ENCODE data around the gene SSBP3.
A peak's percentile ranks its signal among the peaks of the same experiment; 100 is the strongest.

SSBP3 gene

DNA sequence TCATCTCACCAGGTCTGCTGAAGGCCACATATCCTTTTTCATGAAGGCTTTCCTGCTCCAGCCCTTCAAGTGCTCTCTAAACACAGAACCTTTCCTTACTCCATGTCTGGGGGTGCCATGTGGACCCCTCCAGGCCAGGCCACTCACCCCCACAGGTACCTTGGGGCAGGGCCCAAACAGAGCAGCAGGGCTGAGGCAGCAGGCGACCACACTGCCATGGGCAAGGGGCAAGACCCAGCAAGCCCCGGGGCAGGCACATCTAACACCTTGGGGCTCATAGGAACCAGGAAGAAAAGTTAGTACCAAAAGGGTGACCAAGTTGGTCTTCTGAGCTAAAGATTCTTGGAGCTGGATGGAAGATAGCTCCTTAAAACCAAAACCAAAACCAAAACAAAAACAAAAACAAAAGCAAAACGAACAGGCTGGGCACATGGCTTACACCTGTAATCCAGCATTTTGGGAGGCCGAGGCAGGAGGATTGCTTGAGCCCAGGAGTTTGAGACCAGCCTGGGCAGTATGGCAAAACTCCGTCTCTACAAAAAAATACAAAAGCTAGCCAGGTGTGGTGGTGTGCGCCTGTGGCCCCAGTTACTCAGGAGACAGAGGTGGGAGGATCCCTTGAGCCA is 142.5 kb downstream of the SSBP3 start:
- DNase-seq = no peak

DNA sequence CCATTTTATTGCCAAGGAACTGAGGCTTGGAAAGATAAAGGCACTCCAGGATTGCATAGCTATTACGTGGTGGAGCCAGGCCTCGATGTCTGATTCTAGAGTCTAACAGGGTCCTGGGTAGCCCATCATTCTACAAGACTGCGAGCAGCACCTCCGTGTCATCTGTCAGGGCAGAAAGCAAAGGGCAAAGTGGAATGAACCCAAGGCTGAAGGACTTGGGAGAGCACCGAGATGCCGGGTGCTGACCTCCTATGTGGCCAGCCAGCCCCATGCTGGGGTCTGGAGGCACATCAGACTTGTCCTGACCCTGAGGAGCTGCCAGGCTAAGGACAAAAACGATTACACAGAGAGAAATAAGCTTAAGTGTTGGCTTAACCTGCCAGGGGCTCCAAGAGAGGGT is 143.9 kb downstream of the SSBP3 start:
- DNase-seq = no peak

DNA sequence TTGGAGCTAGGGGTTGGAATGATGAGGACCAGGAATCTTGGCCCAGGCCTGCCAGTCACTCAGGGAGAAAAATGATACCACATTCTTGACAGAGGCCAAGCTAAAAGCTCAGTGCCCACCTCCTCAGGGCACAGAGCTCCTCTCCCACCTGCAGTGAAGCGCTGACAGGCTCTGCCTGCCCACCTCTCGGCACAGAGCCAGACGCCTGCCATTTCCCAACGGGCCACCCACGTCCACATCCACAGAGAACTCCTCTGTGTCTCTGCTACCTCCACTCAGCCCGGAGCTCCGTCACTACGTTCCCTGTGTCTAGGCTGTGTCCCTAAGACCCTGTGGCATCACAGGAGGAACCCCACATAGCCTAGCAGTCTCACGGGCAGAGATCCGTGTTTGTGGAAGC is 145.4 kb downstream of the SSBP3 start:
- DNase-seq = no peak

DNA sequence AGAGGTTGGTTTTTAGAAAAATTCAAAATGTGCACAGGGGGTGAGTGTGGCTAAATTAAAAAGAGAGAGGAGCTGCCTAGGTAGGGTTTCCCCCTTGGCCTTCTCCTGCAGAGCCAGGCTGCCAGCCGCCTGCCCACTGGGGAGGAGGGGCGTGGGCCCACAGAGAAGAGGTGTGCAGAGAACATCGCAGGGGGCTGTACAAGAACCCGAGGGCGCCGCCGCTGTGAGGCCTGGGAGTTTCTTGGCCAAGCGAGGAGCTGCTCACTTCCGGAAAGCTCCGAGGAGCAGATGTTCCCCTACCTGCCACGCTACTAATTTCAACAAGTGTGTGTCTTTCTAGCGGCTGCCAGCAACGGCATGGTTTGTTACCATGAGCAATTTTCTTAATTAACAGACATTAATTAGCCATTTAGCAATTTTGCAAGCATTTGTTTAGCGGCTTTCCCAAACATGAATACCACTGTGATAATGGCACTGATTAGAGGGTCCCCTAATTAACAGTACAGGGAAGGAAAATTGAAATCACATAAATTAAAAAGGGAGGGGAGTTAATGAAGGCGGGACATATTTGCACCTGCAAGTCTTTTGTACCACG is 146.6 kb downstream of the SSBP3 start:
- DNase-seq = no peak

DNA sequence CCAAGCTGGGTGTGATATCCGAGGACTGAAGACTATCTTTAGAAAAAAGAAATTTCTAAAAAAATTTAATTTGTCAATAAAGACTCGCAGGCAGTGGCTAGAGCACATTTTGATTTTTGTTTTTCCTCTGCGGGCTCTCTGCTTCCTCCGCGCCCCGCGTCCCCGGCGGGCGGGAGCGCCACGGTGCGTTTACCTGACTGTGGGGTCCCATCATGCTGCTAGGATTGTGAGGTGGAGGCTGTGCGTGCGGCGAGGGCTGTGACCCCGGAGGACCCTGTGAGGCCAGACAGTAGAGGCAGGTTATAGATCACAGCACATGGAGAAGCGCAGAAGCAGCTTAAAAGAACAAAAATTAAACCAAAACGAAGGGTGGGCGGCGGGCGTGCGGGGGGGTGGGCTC is 148.3 kb downstream of the SSBP3 start:
- no peak for DNase-seq

DNA sequence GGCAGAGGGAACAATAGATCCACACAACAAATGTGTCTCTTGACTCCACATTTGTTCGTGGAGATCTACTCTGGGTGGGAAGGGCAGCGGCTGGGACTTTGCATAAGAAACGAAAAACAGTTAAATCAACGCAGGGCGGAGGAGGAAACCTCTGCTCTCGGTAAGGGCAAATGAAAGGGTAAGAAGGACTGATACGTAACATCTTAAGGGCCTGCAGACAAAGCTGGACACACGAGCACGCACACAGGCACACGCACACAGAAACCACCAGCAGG is 148.9 kb downstream of the SSBP3 start:
- no peak for DNase-seq

DNA sequence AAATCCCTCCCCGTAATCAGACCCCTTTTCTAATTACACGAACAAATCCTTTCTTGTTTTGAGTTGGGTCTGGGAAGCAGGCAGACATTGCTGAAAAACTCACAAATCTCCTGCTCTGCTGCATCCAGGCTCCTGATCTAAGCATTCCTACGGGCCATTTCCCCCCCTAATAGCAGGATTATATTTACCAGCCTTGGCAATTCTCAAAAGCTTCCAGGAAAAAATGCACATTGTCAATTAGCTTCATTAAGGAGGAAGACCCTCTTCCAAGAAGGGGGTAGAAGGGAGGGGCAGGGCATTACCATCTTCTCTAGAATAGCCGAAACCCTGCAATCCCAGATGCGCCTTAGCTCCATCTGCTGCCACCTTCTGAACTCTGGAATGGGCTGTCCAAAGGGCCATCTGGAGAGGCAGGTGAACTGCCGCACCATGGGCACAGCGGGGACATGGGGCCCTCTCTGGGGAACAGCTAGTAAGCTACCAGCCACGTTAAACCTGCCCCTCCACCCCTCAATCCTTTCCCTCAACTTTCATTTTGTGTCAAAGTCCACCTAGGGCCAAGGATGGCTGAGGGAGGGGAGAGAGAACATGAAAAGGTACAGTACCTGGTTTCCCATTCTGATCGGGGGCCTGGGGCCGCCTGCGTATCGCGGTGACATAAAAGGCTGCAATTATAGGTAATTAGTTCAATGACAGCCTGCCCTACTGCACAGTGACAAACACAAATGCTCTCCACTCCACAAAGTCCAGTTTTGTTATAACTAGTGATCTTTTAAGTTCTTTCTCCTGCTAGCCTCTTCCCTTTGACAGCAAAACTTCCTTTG is 149.5 kb downstream of the SSBP3 start:
- DNase-seq = no peak

DNA sequence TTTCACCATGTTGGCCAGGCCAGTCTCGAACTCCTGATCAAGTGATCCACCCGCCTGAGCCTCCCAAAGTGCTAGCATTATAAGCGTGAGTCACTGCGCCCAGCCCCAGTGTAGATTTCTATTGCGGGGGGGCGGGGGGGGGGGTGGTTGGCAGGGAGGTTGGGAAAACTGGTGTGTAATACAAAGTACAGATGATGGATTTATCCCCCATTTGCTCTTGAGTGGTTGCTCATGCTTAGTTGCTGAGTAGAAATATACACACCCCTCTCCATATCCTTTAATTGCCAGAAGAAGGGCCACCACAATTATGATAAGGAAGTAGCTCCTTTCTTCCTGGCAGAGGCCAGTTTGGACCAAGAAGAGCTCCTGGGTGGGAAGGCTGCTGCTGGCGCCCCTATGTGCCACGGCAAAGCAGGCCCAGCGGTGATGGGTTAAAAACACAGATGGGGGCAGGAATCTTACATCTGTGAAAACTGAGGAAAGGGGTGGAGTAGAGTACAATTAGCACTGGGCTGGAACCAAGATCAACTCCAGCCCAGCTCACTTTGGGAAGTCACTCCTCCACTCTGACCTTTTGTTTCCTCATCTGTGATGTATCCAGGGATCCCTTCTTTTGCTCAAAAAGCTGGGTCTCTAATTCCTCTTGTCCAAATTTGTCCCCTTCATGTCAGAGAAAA is 151.0 kb downstream of the SSBP3 start:
- no peak for DNase-seq

DNA sequence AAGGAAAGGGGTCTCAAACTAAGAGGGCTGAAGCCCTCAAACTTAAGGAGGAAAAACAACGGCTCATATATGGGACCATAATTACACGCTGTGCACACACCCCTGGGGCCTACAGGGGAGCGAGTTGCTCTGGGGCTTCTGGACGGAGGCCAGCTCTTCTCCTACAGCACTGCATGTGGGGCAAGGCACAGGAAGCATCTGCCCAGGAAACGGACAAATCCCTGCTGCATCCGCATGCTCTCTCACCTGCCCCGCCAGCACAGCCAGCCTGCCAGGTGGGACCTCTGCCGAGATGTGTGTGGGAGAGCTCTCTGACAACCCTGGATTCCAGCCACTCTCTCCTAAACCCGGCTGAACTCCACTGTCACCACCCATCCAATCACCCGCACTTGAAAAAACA is 152.1 kb downstream of the SSBP3 start:
- DNase-seq = no peak

DNA sequence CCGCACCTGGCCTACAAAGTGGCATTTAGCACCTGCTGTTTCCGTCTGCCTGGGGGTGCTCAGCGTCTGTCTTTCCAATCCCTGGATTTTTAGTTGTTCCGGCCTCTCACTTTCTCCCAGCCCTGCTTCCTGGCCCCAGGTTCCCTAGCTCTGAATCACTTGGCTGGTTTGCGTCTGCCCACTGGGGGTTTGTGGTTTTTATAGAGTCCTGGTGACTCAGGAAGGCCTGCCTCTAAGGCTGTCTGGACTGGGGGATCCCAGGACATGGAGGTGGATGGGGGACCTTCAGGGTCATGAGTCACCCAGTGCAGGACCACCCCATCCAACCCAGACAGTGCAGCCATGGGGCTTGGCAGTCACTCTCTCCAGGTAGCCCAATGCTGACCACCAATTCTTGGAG is 152.7 kb downstream of the SSBP3 start:
- DNase-seq = peak; percentile 38

DNA sequence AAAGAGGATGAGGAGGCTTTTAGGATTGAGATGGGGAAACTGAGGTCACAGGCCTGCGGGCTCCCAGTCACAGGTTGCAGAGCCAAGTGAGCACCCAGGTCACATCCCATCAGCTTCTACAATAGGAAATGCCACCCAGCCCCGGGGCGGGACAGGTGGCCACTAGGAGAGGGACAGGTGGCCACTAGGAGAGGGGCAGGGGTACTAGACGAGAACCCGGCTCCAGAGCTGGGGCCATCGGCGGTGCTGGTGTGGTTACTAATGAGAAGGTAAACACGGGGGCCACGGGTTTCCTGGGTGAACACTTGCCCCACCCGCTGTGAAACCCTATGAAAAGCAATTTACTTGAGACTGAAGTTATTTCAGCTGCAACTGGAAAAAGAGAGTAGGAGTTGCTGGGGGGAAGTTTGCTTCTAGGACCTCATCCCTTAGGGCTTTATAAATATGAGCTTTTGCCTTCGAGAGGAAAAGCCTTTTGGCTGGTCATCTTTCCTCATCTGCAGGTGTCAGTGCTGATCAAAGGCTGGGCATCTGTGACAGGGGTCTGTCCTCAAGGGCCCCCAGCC is 153.7 kb downstream of the SSBP3 start:
- DNase-seq = no peak

DNA sequence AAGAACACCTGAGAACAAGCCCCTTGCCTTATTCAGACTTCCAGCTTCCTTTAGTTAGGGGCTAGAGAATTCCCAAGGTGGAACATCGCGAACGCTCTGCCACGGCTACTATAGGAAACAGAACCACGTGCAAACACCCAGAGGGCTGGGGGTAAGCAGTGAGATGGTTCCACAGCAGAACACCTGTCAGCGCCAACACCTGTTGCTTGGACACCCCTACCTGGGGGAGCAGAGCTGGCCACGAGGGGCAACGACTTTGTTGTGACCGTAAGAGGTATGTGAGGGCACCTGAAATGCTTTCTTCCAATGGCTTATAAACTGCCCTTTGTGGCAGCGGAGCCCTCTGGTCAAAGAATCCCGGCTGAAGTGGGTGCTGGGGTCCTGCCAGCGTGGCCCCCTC is 155.5 kb downstream of the SSBP3 start:
- no peak for DNase-seq

DNA sequence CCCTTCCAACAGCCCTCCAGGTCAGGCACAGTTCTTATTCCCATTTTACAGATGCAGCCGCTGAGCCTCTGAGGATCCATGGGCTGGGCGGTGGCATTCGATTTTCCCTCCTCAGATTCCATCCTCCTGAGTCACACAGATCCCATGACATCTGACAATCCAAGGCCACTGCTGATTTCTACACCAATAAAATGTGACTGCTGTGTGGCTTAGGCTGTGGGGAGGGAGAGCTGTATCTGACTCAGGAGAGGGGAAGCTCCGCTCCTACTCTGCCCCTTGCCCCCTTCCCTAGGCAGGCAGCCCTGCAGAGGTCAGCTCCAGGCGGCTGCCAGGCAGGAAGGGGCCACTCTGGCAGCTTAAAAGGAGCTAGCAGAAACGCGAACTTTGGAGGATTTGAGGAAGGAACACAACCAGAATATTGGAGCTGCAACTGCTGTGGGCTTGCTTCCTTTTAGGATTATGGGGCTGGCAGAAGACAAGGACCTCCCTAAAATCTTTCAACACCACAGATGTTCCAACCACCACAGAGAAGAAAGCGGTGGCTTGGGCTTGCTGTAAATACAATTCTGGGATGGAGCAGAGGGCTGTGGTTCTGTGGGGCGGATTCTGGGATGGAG is 156.3 kb downstream of the SSBP3 start:
- DNase-seq = no peak

DNA sequence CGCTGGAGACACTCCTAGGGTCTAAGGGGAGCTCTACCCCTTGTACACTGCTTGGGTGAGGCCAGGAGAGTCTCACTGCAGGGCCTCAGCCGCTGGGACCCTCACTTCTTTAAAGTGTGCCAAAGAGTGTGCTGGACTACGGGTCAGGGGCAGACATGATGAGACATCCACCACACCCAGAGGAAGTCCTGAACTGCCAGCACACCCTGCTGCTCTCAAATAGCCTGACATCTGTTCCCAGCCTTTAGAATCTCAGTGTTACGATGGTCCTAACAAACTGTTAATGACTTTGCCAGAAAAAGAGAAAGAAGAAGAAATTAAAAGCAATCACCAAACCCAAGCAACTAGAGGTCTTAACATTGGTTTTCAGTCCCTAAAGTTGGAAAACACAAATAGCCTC is 157.2 kb downstream of the SSBP3 start:
- no peak for DNase-seq

DNA sequence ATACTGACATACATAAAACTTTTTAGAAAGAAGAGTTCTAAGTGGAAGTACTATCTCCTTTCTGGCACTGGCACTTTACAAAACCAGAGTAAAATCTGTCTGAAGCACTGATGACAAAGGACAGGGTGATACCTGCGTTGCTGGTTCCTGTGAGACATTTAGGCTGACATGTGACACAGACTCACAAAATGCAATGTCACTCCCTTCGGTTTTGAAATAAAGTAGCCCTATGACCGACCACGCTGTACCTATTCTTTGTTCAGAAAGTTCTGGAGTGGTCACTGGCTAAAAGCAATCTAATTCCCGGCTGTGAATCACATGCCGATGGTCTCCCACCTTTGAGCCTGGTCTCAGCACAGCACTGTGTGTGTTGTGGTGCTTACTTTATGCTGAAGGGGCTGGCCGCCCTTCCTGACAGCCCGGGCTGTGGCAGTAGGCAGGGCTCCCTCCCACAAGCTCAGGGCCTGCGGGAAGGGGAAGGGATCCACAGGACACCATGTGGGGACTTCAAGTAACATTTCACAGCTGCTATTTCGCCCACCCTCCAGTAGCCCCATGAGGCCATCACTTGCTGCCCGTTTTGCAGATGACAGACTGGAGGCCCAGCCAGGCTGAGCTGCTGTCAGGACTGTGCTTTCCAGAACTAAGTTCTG is 158.2 kb downstream of the SSBP3 start:
- no peak for DNase-seq

DNA sequence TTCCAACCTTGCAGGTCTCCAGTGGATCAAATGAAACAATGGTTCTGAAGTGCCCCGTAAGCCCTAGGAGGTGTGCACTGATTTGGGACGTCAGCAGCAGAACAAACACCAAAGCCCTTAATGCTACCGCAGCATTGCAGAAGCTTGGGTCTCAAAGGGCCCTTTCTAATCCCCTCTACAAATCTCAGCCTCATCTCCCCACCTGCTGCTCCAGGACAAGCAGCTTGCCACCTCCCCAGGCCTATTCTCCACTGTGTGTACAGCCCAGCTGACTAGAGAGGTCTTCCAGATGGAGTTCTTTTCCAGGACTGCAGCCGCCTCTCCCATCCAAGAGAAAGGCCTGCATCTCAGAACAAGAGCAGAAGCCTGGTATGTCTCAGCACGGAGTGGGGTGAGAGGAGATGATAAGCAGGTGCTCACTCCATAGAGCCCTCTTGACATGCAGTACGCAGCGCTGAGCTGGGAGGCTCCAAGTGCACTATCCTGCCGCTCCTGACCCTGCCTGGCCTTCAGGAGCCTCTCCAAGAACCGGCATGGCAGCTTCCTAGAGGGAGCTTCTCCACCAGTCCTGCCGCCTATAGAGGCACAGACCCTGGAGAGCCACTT is 160.0 kb downstream of the SSBP3 start:
- no peak for DNase-seq

DNA sequence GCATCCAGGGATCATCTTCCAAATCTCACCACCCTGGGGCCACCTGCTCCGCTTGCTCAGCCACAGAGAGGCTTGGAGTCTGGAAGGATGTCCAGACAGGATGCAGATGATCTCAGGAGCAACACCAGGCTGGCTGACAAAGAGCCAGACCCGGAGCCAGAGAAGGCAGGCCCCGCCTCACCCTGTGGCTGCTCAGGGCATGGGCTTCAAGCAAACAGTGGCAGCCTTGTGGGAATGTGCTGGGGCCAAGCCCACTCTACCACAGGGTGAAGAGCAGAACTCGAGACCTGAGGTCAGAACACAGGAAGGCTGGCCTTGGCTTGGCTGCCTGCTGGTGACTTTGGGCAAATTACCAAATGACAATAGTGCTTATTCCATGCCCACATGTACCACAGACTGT is 160.7 kb downstream of the SSBP3 start:
- DNase-seq = no peak

DNA sequence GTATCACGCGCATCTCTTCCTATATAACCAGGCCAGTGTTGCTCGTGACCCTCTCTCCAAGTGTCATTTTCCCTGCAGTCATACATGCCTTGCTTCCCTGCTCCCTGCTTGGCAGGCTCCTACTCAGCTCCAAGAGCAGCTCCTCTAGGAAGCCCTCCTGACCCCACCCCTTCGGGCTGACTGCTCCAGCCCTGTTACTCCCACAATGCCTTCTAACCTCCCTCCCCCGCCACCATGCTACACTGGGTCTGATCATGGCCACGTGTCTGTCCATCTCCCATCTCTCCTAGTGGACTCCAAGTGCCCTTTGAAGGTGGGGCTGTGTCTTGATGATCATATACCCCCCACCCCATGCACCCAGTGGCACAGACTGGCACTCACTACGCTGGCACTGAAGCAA is 161.5 kb downstream of the SSBP3 start:
- no peak for DNase-seq

DNA sequence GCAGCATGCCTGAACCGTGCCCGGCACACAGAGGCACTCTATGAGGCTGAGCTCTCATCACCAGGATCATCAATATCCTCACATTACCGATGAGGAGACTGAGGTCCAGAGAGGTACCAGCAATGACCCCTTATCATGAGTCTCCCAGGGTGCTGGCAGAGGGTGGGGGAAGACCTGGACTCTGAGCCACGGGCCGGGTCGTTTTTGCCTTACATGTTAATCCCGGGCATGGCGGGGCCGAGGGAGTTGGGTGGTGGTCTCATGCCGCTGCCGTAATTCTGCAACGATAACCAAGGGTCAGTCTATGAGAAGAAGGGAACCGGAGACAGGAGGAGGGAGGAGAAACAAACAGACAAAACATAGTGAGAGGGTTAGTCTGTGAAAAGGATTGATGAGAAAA is 163.2 kb downstream of the SSBP3 start:
- no peak for DNase-seq

DNA sequence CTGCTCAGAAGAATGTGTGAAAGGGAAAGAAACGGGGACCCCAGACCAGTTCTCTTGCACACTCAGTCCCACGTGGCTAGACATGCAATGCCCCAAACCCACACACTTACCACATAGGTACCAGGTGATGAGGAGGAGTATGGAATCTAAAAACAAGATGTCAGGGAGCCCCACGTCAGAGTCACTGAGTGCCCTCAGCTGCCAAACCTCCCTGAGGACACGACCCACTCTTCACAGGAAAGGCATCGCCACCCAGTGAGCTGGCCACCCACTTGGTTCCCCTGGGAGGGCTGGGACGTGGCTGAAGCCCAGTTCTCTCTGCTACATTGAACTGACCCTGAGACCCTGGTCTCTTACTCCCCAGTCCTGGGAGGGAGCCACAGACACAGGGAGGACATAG is 164.8 kb downstream of the SSBP3 start:
- no peak for DNase-seq

DNA sequence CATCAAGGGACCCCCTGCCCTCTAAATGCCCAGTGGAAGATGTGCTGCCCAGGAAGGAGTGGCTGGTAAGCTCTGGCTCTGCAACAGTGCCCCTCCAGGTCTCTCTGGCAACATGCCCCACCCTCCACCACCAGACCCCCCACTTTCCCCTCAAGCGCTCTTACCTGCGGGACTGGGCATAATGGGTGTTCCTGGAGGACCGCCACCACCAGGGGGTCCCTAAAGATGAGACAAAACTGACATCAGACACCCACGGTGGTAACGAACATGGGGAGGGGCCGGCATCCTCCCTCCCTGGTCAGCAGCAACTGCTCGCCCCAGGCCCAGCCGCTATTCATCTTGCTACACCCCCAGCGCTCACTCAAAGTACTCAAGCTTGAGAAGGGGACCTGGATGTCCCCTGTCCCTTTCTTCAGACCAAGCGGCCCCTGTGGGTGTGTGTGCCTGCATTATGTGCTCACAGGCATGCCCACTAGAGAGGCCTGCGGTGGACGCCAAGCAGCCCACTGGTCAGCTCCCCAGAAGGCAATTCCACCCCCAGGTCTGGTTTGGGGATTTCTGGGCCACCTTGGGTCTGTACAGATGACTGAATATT is 165.4 kb downstream of the SSBP3 start:
- no peak for DNase-seq

DNA sequence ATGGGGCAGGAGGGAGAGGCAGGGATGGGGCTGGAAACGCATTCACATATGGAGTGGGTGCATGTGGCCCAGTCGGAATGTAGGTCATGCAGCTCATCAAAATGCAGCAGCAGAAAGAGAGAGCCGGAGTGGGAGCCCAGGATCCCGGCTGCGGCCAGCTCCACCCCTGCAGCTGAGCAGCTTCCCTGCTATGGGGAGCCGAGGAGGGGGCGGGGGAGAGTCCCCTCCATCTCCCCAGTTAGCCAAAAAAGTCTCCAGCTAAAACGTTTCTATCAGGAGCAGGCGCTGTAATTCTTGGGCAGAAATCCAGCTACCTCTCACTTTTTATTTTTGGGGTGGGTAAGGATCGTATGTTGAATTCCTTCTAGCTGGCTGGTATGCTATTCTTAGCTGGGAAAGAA is 166.6 kb downstream of the SSBP3 start:
- no peak for DNase-seq

All from GOT3 (cell line).